ENCODE measurements around the gene TPH2.

GRCh38 chr12:72011374-72011773 is 72.7 kb downstream of the TPH2 start:
- TF ChIP-seq CTCF (conservative IDR thresholded peaks at IDR 0.05; ENCODE audit: low read length) (no peak), EZH2phosphoT487 (IDR thresholded peaks at IDR 0.05; ENCODE audit: borderline replicate concordance) (no peak)
